H1 (cell line): ENCODE data around the gene KANSL2. TPM values are rescaled to one million over a fixed set of nuclear protein-coding genes. Genes with fewer than 3 reads are reported as not detected.

Experiments
- CTCF ChIA-PET: fragments of 300-600 bp; sonication (Branson Sonifier 250); formaldehyde crosslinking; loops from one replicate; lab custom pipeline; 2021; ENCODE audit not compliant: partially characterized antibody; lab: Charles Lee
- POLR2A ChIA-PET: fragments of 300-600 bp; sonication (Branson Sonifier 250); formaldehyde crosslinking; loops from one replicate; lab custom pipeline; 2021; ENCODE audit warnings: inconsistent platforms; ENCODE audit not compliant: partially characterized antibody; lab: Charles Lee
- DNase-seq, 2 experiments: peaks; one replicate each; pipeline versions ENCODE4 v3.0.0 to v3.0.0-alpha.2; 2010 to 2022; ENCODE audit warnings: low spot score in 2 of 2, low read depth in 1 of 2, mixed read lengths in 1 of 2
- FAIRE-seq: peaks from 2 replicates; lab custom pipeline; 2011; peaks lifted over from hg19 to GRCh38; lab: Jason Lieb, UNC
- H2AFZ ChIP-seq: 2 replicates; pipeline ENCODE4 v1.8.1; 2012; ENCODE audit warnings: low read length, inconsistent platforms
- H2AK5ac ChIP-seq: 2 replicates; pipeline ENCODE4 v1.6.1; 2013; ENCODE audit warnings: low read depth, low read length
- H2BK120ac ChIP-seq: replicated peaks from 2 replicates; pipeline ENCODE3; 2013; ENCODE audit warnings: low read depth, low read length, inconsistent platforms
- H2BK12ac ChIP-seq: 2 replicates; pipeline ENCODE4 v1.6.1; 2013; ENCODE audit warnings: low read depth, low read length
- H2BK15ac ChIP-seq: 2 replicates; pipeline ENCODE4 v1.6.1; 2013; ENCODE audit warnings: low read length
- H2BK20ac ChIP-seq: 2 replicates; pipeline ENCODE4 v1.6.1; 2013; ENCODE audit warnings: low read length
- H2BK5ac ChIP-seq: 2 replicates; pipeline ENCODE4 v1.6.1; 2013; ENCODE audit warnings: low read depth, low read length
- H3K14ac ChIP-seq: 2 replicates; pipeline ENCODE4 v1.6.1; 2013; ENCODE audit warnings: inconsistent platforms; ENCODE audit not compliant: insufficient read length
- H3K18ac ChIP-seq: 2 replicates; pipeline ENCODE4 v1.6.1; 2013; ENCODE audit warnings: low read length; ENCODE audit errors: extremely low read depth
- H3K23ac ChIP-seq: 2 replicates; pipeline ENCODE4 v1.6.1; 2013; ENCODE audit warnings: inconsistent platforms; ENCODE audit not compliant: insufficient read length
- H3K23me2 ChIP-seq: 2 replicates; pipeline ENCODE4 v1.6.1; 2013; ENCODE audit warnings: low read depth, low read length
- H3K27ac ChIP-seq: 2 replicates; pipeline ENCODE4 v1.6.1; 2011; ENCODE audit warnings: low read depth, low read length, inconsistent platforms
- H3K27me3 ChIP-seq, 4 experiments: replicated peaks in 1 of 4; 1 replicate in 1 of 4; 2 replicates in 3 of 4; pipeline versions ENCODE4 v1.6.1 to v1.8.1; 2011 to 2013; ENCODE audit warnings: low read length in 3 of 4, mild to moderate bottlenecking in 3 of 4, inconsistent platforms in 2 of 4, mixed read lengths in 2 of 4, moderate library complexity in 1 of 4; ENCODE audit not compliant: control insufficient read depth in 3 of 4, insufficient read depth in 3 of 4; ENCODE audit errors: extremely low read depth in 1 of 4
- H3K36me3 ChIP-seq, 4 experiments: 2 replicates each; pipeline versions ENCODE4 v1.6.1 to v1.8.1; 2011 to 2013; ENCODE audit warnings: mild to moderate bottlenecking in 4 of 4, low read length in 3 of 4, moderate library complexity in 2 of 4, control low read depth in 1 of 4, inconsistent platforms in 1 of 4; ENCODE audit not compliant: insufficient read depth in 4 of 4, control insufficient read depth in 2 of 4
- H3K4ac ChIP-seq: replicated peaks from 2 replicates; pipeline ENCODE3; 2013; ENCODE audit warnings: low read length, low read depth, mixed read lengths, inconsistent platforms; ENCODE audit not compliant: insufficient read length
- H3K4me1 ChIP-seq, 4 experiments: replicated peaks in 1 of 4; 1 replicate in 1 of 4; 2 replicates in 3 of 4; pipeline versions ENCODE4 v1.6.1 to v1.8.1; 2011 to 2013; ENCODE audit warnings: low read length in 3 of 4, inconsistent platforms in 2 of 4, mixed read lengths in 1 of 4; ENCODE audit not compliant: insufficient read depth in 4 of 4, control insufficient read depth in 3 of 4
- H3K4me2 ChIP-seq, 2 experiments: 2 replicates each; pipeline versions ENCODE4 v1.6.1 to v1.8.1; 2011 to 2013; ENCODE audit warnings: low read depth in 2 of 2, low read length in 2 of 2, control low read depth in 1 of 2, inconsistent platforms in 1 of 2, mild to moderate bottlenecking in 1 of 2; ENCODE audit not compliant: insufficient read depth in 1 of 2
- H3K4me3 ChIP-seq, 4 experiments: fragments of 200-600, 300-600 bp in 1 of 4; sonication (generic), shearing (Covaris generic), sonication (Bioruptor Twin) in 1 of 4; 2 replicates each; pipeline versions ENCODE4 v1.5.1 to v1.8.1; 2011 to 2016; ENCODE audit warnings: low read length in 4 of 4, low read depth in 3 of 4, control low read depth in 2 of 4, inconsistent platforms in 2 of 4, mild to moderate bottlenecking in 2 of 4, mixed read lengths in 1 of 4, moderate library complexity in 1 of 4; ENCODE audit not compliant: insufficient read depth in 2 of 4; ENCODE audit errors: extremely low read depth in 1 of 4
- H3K56ac ChIP-seq: replicated peaks from 2 replicates; pipeline ENCODE3; 2013; ENCODE audit warnings: low read depth, mild to moderate bottlenecking, mixed read lengths, low read length, inconsistent platforms; ENCODE audit not compliant: insufficient read length
- H3K79me1 ChIP-seq: 2 replicates; pipeline ENCODE4 v1.6.1; 2013; ENCODE audit warnings: low read depth, low read length, control low read depth
- H3K79me2 ChIP-seq, 2 experiments: 2 replicates each; pipeline versions ENCODE4 v1.6.1 to v1.8.1; 2012 to 2013; ENCODE audit warnings: low read length in 2 of 2, mild to moderate bottlenecking in 2 of 2, inconsistent platforms in 1 of 2; ENCODE audit not compliant: insufficient read depth in 2 of 2, control insufficient read depth in 1 of 2
- H3K9ac ChIP-seq, 4 experiments: replicated peaks in 1 of 4; 1 replicate in 1 of 4; 2 replicates in 3 of 4; pipeline versions ENCODE4 v1.6.1 to v1.8.1; 2011 to 2013; ENCODE audit warnings: low read depth in 3 of 4, low read length in 3 of 4, control low read depth in 2 of 4, mild to moderate bottlenecking in 2 of 4, moderate library complexity in 2 of 4, inconsistent platforms in 1 of 4; ENCODE audit errors: extremely low read depth in 1 of 4
- H3K9me3 ChIP-seq, 2 experiments: 2 replicates each; pipeline versions ENCODE4 v1.6.1 to v1.8.1; 2012 to 2013; ENCODE audit warnings: mild to moderate bottlenecking in 2 of 2, moderate library complexity in 2 of 2, control low read depth in 1 of 2, inconsistent platforms in 1 of 2, low read depth in 1 of 2, low read length in 1 of 2, mixed read lengths in 1 of 2; ENCODE audit not compliant: insufficient read depth in 2 of 2
- H4K20me1 ChIP-seq, 2 experiments: replicated peaks in 1 of 2; 2 replicates each; pipeline versions ENCODE3 to v1.8.1; 2011 to 2013; ENCODE audit warnings: inconsistent platforms in 2 of 2, low read length in 2 of 2, mild to moderate bottlenecking in 1 of 2; ENCODE audit not compliant: insufficient read depth in 2 of 2, control insufficient read depth in 1 of 2
- H4K5ac ChIP-seq: 2 replicates; pipeline ENCODE4 v1.6.1; 2013; ENCODE audit warnings: low read length, low read depth, mixed read lengths, inconsistent platforms; ENCODE audit not compliant: insufficient read length
- H4K8ac ChIP-seq: 2 replicates; pipeline ENCODE4 v1.8.0; 2013; ENCODE audit warnings: mild to moderate bottlenecking, moderate library complexity, low read length, inconsistent platforms; ENCODE audit not compliant: insufficient read depth; ENCODE audit errors: extremely low read depth
- H4K91ac ChIP-seq: replicated peaks from 2 replicates; pipeline ENCODE3; 2013; ENCODE audit warnings: low read length, mixed read lengths, inconsistent platforms; ENCODE audit not compliant: insufficient read length
- HDAC2 ChIP-seq, 2 experiments: fragments of 300-600 bp in 1 of 2; sonication (generic) in 1 of 2; IDR thresholded peaks; 2 replicates each; pipeline ENCODE4 v1.6.1; 2011 to 2012; ENCODE audit warnings: low read depth in 2 of 2, low read length in 2 of 2, mild to moderate bottlenecking in 2 of 2, moderate library complexity in 2 of 2, borderline replicate concordance in 1 of 2, inconsistent platforms in 1 of 2
- HDAC6 ChIP-seq: IDR thresholded peaks from one replicate; pipeline ENCODE4 v1.7.1; 2012; ENCODE audit warnings: low read depth, mild to moderate bottlenecking, inconsistent platforms, low read length, moderate library complexity
- KDM4A ChIP-seq: IDR thresholded peaks from one replicate; pipeline ENCODE4 v1.7.1; 2012; ENCODE audit warnings: low read depth, mild to moderate bottlenecking, moderate library complexity, low read length, inconsistent platforms; ENCODE audit not compliant: severe bottlenecking
- PHF8 ChIP-seq: fragments of 200-600 bp; sonication (generic); conservative IDR thresholded peaks from 2 replicates; pipeline ENCODE4 v1.7.1; 2012; ENCODE audit warnings: low read depth, mild to moderate bottlenecking, inconsistent platforms, low read length, moderate library complexity
- SAP30 ChIP-seq: fragments of 300-600 bp; sonication (generic); IDR thresholded peaks from 2 replicates; pipeline ENCODE4 v1.7.1; 2012; ENCODE audit warnings: low read length, moderate library complexity, mild to moderate bottlenecking, inconsistent platforms; ENCODE audit not compliant: insufficient read depth, insufficient replicate concordance
- SP2 ChIP-seq: IDR thresholded peaks from 2 replicates; pipeline ENCODE4 v1.6.1; 2012; ENCODE audit warnings: mild to moderate bottlenecking, low read length, inconsistent platforms
- TBP ChIP-seq: IDR thresholded peaks from 2 replicates; pipeline ENCODE4 v1.6.1; 2011; ENCODE audit warnings: low read depth, low read length, improper control_type of control experiment
- WGBS, 2 experiments: shearing (Covaris generic) in 1 of 2; methylation state at CpG; one replicate each; pipeline versions ENCODE4 v1.1.6 to v1.1.7; 2013 to 2015; ENCODE audit warnings: low lambda C conversion rate in 2 of 2, mixed read lengths in 2 of 2, inconsistent platforms in 1 of 2, low coverage in 1 of 2, missing lambda C conversion rate in 1 of 2; ENCODE audit not compliant: insufficient replicate concordance in 2 of 2, insufficient coverage in 1 of 2, insufficient read length in 1 of 2; ENCODE audit errors: extremely low coverage in 1 of 2, missing lambda C conversion rate in 1 of 2; 5-methylcytosine and 5-hydroxymethylcytosine counted together
- polyA plus RNA-seq, 7 experiments: library from polyadenylated mRNA; depleted of rRNA in 3 of 7; stranded (reverse) in 5 of 7; unstranded in 2 of 7; fragments of >200 nt in 5 of 7; fragments of 200-250 nt in 2 of 7; gene quantifications; 1 replicate in 5 of 7; 2 replicates in 1 of 7; 4 replicates in 1 of 7; pipeline versions ENCODE4 v1.2.1 to v1.2.3, GENCODE V29; 2011 to 2013; ENCODE audit warnings: missing spikeins in 2 of 7, mixed read lengths in 2 of 7
- total RNA-seq: library from RNA; stranded (reverse); fragmentation: NEBNext Ultra II Directional; extraction: Animal tissue kit (Norgen Biotek cat#: 25700); gene quantifications from 2 replicates; pipeline ENCODE4 v1.2.1, GENCODE V29; 2021
- TF ChIP-seq, protein P1 (sequence below), 3 experiments: IDR thresholded peaks; 1 replicate in 2 of 3; 2 replicates in 1 of 3; pipeline versions ENCODE4 v1.5.1 to v1.6.1; 2011; ENCODE audit warnings: low read length in 3 of 3, mild to moderate bottlenecking in 3 of 3, inconsistent platforms in 2 of 3, low read depth in 1 of 3, moderate library complexity in 1 of 3; ENCODE audit not compliant: insufficient read depth in 1 of 3; ENCODE audit errors: control extremely low read depth in 1 of 3

Gene KANSL2
- total and polyA plus RNA-seq, 2 of the 8 experiments (the other 6 are each of a cell fraction or from before 2014, with no cell fraction given), result 48.4 to 50.7 TPM

DNA sequence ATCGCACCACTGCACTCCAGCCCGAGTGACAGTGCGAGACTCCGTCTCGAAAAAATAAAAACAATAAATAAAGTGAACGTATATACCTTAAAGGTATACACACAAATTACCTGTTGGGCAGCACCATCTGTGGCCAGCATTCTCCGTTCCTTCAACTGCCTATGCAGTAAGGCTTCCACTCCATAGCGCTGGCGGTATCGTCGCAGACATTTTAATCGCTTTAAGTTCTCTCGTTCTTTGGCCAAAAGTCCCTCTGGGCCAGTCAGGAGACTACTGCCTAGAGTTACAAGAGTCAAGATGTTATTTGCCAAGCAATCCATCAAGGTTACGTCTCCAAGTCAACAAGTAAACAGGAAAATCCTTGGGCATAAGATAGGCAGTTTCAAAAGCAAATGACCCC is 13.0 kb downstream of the KANSL2 start:
- H3K4ac ChIP-seq, result no peak overlapping the region
- H3K4me1 ChIP-seq, result no peaks in the 10 kb centered on the region
- POLR2A ChIA-PET, result interaction anchor here (1.0 to 1.2 kb wide), 3 partner anchors 9 to 17 kb away, joined by 4 to 6 read pairs (median 5); no protein-coding TSS in a partner anchor
- peaks cover 44 to 90% (median 65%) of the 10 kb centered on the region in 4 experiments for H3K36me3 ChIP-seq
- no peak overlapping the region for H2BK5ac ChIP-seq
- CTCF ChIA-PET, result interaction anchor here (0.6 to 0.7 kb wide), 2 partner anchors 50 to 126 kb away, joined by 3 to 4 read pairs; no protein-coding TSS in a partner anchor
- no peak overlapping the region for H3K18ac ChIP-seq
- no peak overlapping the region for H2AFZ ChIP-seq
- no peak overlapping the region for H2AK5ac ChIP-seq
- H2BK120ac ChIP-seq, result no peak overlapping the region
- no peak overlapping the region for H2BK20ac ChIP-seq
- H3K4me3 ChIP-seq, result no peak overlapping the region
- 95% methylated on average over 14 of the region's 14 CpGs; no CpG with 5 or more reads in 1 of the 2 experiments for whole genome bisulfite sequencing, 2 experiments
- no peak overlapping the region for H3K23ac ChIP-seq
- H3K9ac ChIP-seq, result no peak overlapping the region
- TF ChIP-seq, protein P1, sequence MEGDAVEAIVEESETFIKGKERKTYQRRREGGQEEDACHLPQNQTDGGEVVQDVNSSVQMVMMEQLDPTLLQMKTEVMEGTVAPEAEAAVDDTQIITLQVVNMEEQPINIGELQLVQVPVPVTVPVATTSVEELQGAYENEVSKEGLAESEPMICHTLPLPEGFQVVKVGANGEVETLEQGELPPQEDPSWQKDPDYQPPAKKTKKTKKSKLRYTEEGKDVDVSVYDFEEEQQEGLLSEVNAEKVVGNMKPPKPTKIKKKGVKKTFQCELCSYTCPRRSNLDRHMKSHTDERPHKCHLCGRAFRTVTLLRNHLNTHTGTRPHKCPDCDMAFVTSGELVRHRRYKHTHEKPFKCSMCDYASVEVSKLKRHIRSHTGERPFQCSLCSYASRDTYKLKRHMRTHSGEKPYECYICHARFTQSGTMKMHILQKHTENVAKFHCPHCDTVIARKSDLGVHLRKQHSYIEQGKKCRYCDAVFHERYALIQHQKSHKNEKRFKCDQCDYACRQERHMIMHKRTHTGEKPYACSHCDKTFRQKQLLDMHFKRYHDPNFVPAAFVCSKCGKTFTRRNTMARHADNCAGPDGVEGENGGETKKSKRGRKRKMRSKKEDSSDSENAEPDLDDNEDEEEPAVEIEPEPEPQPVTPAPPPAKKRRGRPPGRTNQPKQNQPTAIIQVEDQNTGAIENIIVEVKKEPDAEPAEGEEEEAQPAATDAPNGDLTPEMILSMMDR (IDR thresholded peaks at IDR 0.05; ENCODE audit: control extremely low read depth in 1 of 3, insufficient read depth in 1 of 3, low read depth in 1 of 3, low read length in 3 of 3), result no peak
- TF ChIP-seq PHF8, result no peak
- TF ChIP-seq TBP, result no peak
- TF ChIP-seq SAP30, result no peak
- no peak for TF ChIP-seq SP2
- TF ChIP-seq HDAC6, result no peak
- no peak for TF ChIP-seq KDM4A
- no peak for TF ChIP-seq HDAC2 (IDR thresholded peaks at IDR 0.05; ENCODE audit: borderline replicate concordance in 1 of 2, low read depth in 2 of 2, low read length in 2 of 2)
- DNase-seq, result no peak
- H3K14ac ChIP-seq, result no peak overlapping the region
- no peak overlapping the region for H4K91ac ChIP-seq
- H3K4me2 ChIP-seq, result no peak overlapping the region
- H2BK15ac ChIP-seq, result no peak overlapping the region
- no peak overlapping the region for H4K8ac ChIP-seq
- H3K79me1 ChIP-seq, result no peaks in the 10 kb centered on the region
- peaks cover 6 to 8% of the 10 kb centered on the region in 2 experiments for H4K20me1 ChIP-seq
- H3K23me2 ChIP-seq, result no peaks in the 10 kb centered on the region
- H2BK12ac ChIP-seq, result no peak overlapping the region
- no peak for FAIRE-seq
- H3K79me2 ChIP-seq, result peaks cover 0 to 23% of the 10 kb centered on the region in 2 experiments; a peak in 2 of 4 replicates
- no peak overlapping the region for H4K5ac ChIP-seq
- no peaks in the 10 kb centered on the region for H3K9me3 ChIP-seq
- H3K27me3 ChIP-seq, result no peaks in the 10 kb centered on the region
- H3K56ac ChIP-seq, result no peak overlapping the region
- H3K27ac ChIP-seq, result no peak overlapping the region
